Upper lobe of left lung (tissue), 6 donors: Measurements from ENCODE around the gene MSI2. TPM values are rescaled to one million over a fixed set of nuclear protein-coding genes. Genes with fewer than 3 reads are reported as not detected.

Experiments
- ATAC-seq, 2 donors: fragments of 200-7000 bp; cut with Tn5 transposase; one replicate each; pipeline ENCODE4 v1.9.1; 2022; ENCODE audit warnings: mild to moderate bottlenecking in 2 of 2, moderate library complexity in 2 of 2; ENCODE audit not compliant: low FRiP score in 2 of 2
- DNase-seq, 2 donors: peaks; one replicate each; pipeline ENCODE4 v3.0.0-alpha.2; 2019 to 2020
- H3K27ac ChIP-seq, 4 donors: fragments of 200-600 bp; sonication (generic); one replicate each; pipeline ENCODE4 v1.5.1; 2016 to 2019
- H3K27me3 ChIP-seq, 4 donors: fragments of 200-600 bp; sonication (generic); one replicate each; pipeline ENCODE4 v1.5.1; 2017 to 2019
- H3K36me3 ChIP-seq, 4 donors: fragments of 200-600 bp; sonication (generic); one replicate each; pipeline ENCODE4 v1.5.1; 2016 to 2019
- H3K4me1 ChIP-seq, 4 donors: fragments of 200-600 bp; sonication (generic); one replicate each; pipeline ENCODE4 v1.5.1; 2018 to 2019
- H3K4me3 ChIP-seq, 4 donors: fragments of 200-600 bp; sonication (generic); one replicate each; pipeline ENCODE4 v1.5.1; 2017 to 2019; ENCODE audit warnings: mild to moderate bottlenecking in 2 of 4, moderate library complexity in 1 of 4
- H3K9me3 ChIP-seq, 4 donors: fragments of 200-600 bp; sonication (generic); one replicate each; pipeline ENCODE4 v1.5.1; 2018 to 2019
- EP300 ChIP-seq, 4 donors: sonication (generic); formaldehyde crosslinking; IDR thresholded peaks; one replicate each; pipeline ENCODE4 v1.5.1; 2017; ENCODE audit warnings: antibody characterized with exemption in 4 of 4, control low read depth in 2 of 4
- POLR2A ChIP-seq, 4 donors: fragments of 450-650 bp; IDR thresholded peaks; one replicate each; pipeline ENCODE4 v1.5.1; 2016 to 2017; ENCODE audit warnings: antibody characterized with exemption in 4 of 4, mild to moderate bottlenecking in 2 of 4
- POLR2AphosphoS5 ChIP-seq, 2 donors: sonication (generic); formaldehyde crosslinking; IDR thresholded peaks; one replicate each; pipeline ENCODE4 v1.5.1; 2017; ENCODE audit warnings: antibody characterized with exemption in 2 of 2
- WGBS, 2 donors: methylation state at CpG; one replicate each; pipeline ENCODE4 v1.1.5; 2017 to 2018; 5-methylcytosine and 5-hydroxymethylcytosine counted together
- total RNA-seq, 6 donors: library from RNA; depleted of rRNA in 4 of 6; stranded (reverse); fragments of >200 nt in 4 of 6; gene quantifications; one replicate each; pipeline versions ENCODE4 v1.1.0 to v1.2.1, GENCODE V29; 2016 to 2021
- TF ChIP-seq, protein P1 (sequence below), 6 experiments: fragments of 450-650 bp in 4 of 6; fragments of 200-600 bp in 2 of 6; sonication (generic) in 2 of 6; IDR thresholded peaks; one replicate each; pipeline ENCODE4 v1.5.1; 2016 to 2019; ENCODE audit warnings: antibody characterized with exemption in 6 of 6
- donor health status: DM: no; HTN: no; CAD: no; lungs with moderate emphysema.
- donor health status: DM: no; HTN: yes; CAD: no; lungs with severe emphysema.

The MSI2 gene
- total RNA-seq, 6 donors from 2014 or later = 20.1 to 44.0 (median 32.2) TPM

DNA sequence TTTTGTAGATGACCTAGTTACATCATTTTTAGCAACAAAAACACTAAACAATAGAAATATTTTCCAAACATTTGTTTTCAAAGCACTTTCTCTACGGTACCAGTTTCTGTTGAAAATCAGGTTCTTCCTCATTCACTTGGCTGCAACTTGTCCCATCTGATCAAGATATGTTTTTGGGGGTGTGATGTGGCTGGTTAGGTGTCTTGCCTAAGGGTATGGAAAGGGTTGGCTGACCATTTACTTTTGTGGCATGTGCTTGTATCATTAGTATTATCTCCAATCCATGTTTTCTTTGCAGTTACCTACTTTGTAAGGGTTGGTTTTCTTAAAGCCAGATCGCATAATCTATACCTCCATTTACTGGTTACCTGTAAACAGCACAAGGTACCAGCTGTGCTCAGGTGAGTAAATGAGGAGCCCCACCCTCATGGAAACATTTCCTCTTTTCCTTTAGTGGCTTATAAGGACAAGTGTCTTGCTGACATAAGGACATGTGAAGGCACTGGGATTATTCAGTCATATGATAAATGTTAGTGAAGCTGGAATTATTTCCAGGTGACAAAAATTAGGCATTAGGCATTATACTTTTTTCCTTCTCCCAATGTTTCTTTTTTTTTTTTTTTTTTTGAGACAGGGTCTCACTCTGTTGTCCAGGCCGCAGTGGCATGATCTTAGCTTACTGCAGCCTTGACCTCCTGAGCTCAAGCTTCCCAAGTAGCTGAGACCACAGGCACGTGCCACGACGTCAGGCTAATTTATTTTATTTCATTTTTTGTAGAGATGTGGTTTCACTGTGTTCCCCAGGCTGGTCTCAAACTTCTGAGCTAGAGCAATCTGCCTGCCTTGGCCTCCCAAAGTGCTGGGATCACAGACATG lies 326.8 kb downstream of the MSI2 start:
- Histone ChIP-seq H3K9me3 (no peaks in the 10 kb centered on the region), H3K4me1 (peaks cover 0 to 5% (median 4%) of the 10 kb centered on the region in 4 donors), H3K4me3 (no peak overlapping the region), H3K36me3 (no peaks in the 10 kb centered on the region), H3K27ac (no peak overlapping the region), H3K27me3 (no peaks in the 10 kb centered on the region)
- WGBS, 2 donors = 84 to 86% methylated on average over 6 of the region's 6 CpGs
- no peak for TF ChIP-seq EP300 (IDR thresholded peaks at IDR 0.05)
- no peak for TF ChIP-seq POLR2AphosphoS5 (IDR thresholded peaks at IDR 0.05)
- TF ChIP-seq, protein P1, sequence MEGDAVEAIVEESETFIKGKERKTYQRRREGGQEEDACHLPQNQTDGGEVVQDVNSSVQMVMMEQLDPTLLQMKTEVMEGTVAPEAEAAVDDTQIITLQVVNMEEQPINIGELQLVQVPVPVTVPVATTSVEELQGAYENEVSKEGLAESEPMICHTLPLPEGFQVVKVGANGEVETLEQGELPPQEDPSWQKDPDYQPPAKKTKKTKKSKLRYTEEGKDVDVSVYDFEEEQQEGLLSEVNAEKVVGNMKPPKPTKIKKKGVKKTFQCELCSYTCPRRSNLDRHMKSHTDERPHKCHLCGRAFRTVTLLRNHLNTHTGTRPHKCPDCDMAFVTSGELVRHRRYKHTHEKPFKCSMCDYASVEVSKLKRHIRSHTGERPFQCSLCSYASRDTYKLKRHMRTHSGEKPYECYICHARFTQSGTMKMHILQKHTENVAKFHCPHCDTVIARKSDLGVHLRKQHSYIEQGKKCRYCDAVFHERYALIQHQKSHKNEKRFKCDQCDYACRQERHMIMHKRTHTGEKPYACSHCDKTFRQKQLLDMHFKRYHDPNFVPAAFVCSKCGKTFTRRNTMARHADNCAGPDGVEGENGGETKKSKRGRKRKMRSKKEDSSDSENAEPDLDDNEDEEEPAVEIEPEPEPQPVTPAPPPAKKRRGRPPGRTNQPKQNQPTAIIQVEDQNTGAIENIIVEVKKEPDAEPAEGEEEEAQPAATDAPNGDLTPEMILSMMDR (IDR thresholded peaks at IDR 0.05) = no peak
- no peak for TF ChIP-seq POLR2A (IDR thresholded peaks at IDR 0.05)
- ATAC-seq = no peak
- no peak for DNase-seq

DNA sequence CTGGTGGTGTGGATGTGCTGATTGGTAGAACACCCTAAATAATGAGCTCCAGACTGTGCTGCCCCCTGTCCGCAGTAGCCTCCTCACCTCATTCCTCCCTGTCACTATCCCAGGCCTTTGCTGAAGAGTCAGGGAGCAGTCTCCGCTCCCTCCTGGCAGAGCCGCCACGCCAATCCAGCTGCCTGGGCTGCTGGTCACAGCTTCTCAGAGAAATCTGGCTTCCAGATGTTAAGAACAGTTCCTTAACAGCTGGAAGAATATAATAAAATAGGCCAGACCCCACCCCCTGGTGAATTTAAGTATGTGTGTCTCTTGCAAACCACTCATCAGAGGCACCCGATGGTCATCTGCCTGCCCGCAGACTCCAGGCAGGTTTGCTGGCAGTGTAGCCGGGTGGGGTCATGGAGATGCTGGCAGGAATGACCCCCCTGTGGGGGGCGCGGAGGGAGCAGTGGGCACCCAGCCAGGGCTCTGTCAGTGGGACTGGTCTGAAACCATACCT lies 327.8 kb downstream of the MSI2 start:
- H3K27ac ChIP-seq = no peak overlapping the region
- H3K9me3 ChIP-seq = no peaks in the 10 kb centered on the region
- no peaks in the 10 kb centered on the region for H3K4me1 ChIP-seq
- DNase-seq = peak in 1 of 2 donors; percentile 40
- 88 to 93% methylated on average over 7 to 9 of the region's 9 CpGs for WGBS, 2 donors
- H3K4me3 ChIP-seq = no peak overlapping the region
- no peaks in the 10 kb centered on the region for H3K36me3 ChIP-seq
- peak in 1 of 2 donors; percentile 48 for ATAC-seq
- no peaks in the 10 kb centered on the region for H3K27me3 ChIP-seq
- TF ChIP-seq POLR2AphosphoS5 (IDR thresholded peaks at IDR 0.05) (no peak), EP300 (IDR thresholded peaks at IDR 0.05) (no peak), POLR2A (IDR thresholded peaks at IDR 0.05) (no peak)
- TF ChIP-seq, protein P1 (IDR thresholded peaks at IDR 0.05) = no peak

DNA sequence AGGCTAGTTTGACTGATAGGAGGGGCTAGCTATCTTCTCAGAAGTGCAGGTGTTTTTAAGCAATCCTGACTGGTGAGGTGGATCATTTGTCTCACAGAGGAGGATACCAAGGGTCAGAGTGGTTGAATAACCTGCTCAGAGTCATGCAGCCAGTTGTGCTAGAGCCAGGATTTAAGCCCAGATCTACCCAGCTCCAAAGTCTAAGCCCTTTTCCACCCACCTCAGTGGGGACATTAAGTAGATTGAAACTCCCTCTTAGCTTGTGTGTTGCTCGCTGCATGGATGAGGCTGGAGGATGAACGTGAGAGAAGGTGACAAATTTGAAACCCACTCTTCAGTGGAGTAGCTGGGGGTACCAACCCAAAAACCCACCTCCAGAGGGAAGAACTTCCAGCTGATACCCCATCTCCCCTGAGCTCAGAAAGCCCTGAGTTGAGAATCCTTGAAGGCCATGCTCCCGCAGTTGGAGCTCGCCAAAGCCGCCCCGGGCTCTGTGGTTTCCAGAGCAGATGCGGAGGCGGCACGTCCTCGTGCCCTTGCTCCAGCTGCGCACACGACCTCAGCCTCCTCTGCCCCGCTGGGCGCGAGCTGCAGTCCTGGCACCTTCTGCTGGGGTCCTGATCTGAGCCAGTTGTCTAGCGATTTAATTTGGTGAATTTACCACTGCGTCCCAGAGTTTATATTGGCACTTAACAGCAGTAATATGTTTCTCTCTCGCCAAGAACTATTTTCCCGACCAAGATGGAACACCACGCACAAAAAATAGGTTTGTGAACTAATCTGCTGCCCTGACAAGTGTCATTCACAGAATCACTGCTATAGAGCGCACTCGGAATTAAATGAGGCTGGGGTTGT lies 329.2 kb downstream of the MSI2 start:
- H3K4me1 ChIP-seq = no peaks in the 10 kb centered on the region
- no peak for TF ChIP-seq POLR2A (IDR thresholded peaks at IDR 0.05)
- TF ChIP-seq EP300 (IDR thresholded peaks at IDR 0.05) = no peak
- no peak for TF ChIP-seq POLR2AphosphoS5 (IDR thresholded peaks at IDR 0.05)
- TF ChIP-seq, protein P1 (IDR thresholded peaks at IDR 0.05) = no peak
- H3K4me3 ChIP-seq = no peak overlapping the region
- 85 to 95% methylated on average over 22 of the region's 22 CpGs for WGBS, 2 donors
- ATAC-seq = no peak
- no peaks in the 10 kb centered on the region for H3K9me3 ChIP-seq
- H3K27me3 ChIP-seq = no peaks in the 10 kb centered on the region
- DNase-seq = peak in 1 of 2 donors; percentile 61
- H3K36me3 ChIP-seq = no peaks in the 10 kb centered on the region
- no peak overlapping the region for H3K27ac ChIP-seq

DNA sequence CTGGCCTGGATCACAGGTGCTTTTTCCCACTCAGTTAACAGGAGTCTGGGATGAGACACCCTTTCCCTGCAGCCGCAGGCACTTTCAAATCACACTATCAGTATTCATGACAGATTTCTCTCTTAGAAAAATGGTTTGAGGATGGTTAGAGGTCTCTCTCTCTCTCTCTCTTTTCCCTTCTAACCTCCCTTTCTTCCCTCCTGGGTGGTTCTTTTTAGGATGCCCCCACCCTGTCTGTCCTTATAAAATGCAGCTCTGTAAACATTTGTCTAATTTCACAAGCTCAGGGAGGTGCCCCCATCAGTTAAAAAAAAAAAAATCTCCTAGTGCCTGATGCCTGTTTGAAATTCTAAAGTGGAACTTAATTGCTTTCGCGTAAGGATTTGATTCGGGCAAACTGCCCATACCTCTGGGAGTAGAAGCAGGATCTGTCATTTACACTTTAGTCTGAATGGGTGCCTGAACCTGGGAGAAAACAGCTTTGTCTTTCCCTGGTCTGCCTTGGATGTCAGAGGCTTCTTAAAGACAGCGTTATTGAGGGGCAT lies 329.9 kb downstream of the MSI2 start:
- DNase-seq = no peak
- no peaks in the 10 kb centered on the region for H3K9me3 ChIP-seq
- H3K27me3 ChIP-seq = no peaks in the 10 kb centered on the region
- H3K36me3 ChIP-seq = no peaks in the 10 kb centered on the region
- no peaks in the 10 kb centered on the region for H3K4me1 ChIP-seq
- ATAC-seq = no peak
- no peak for TF ChIP-seq POLR2AphosphoS5 (IDR thresholded peaks at IDR 0.05)
- TF ChIP-seq POLR2A (IDR thresholded peaks at IDR 0.05) = no peak
- no peak overlapping the region for H3K27ac ChIP-seq
- H3K4me3 ChIP-seq = no peak overlapping the region
- 79% methylated on average over 5 of the region's 5 CpGs for WGBS, 2 donors

DNA sequence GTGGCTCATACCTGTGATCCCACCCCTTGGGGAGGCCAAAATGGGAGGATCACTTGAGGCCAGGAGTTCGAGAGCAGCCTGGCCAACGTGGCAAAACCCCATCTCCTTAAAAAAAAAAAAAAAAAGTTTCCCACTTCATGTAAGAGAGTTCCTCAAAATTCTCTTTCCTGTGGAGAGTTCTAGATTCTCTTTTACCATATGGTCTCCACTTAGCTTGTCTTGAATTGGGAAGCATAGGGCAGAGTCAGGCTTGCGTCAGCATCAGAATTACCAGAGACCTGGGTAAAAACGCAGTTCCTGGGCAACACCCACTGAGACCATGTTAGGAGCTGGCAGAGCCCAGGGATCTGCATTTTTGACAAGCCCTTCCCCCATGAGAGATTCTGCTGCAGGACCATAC lies 330.4 kb downstream of the MSI2 start:
- 70 to 81% methylated on average over 4 of the region's 4 CpGs for WGBS, 2 donors
- ATAC-seq (no peak), DNase-seq (no peak)
- H3K4me3 ChIP-seq = no peak overlapping the region
- H3K27me3 ChIP-seq = no peaks in the 10 kb centered on the region
- TF ChIP-seq POLR2A (IDR thresholded peaks at IDR 0.05) (no peak), POLR2AphosphoS5 (IDR thresholded peaks at IDR 0.05) (no peak), EP300 (IDR thresholded peaks at IDR 0.05) (no peak)
- TF ChIP-seq, protein P1 (IDR thresholded peaks at IDR 0.05) = no peak
- H3K4me1 ChIP-seq = no peaks in the 10 kb centered on the region
- no peak overlapping the region for H3K27ac ChIP-seq
- no peaks in the 10 kb centered on the region for H3K36me3 ChIP-seq
- no peaks in the 10 kb centered on the region for H3K9me3 ChIP-seq
